Measurements from ENCODE around the gene TSPAN33. TPM values are rescaled to one million over a fixed set of nuclear protein-coding genes. Genes with fewer than 3 reads are reported as not detected.
"Not testable (repeated sequence)": the region's sequence is repeated elsewhere in the genome, so short reads cannot be mapped to it uniquely, and the experiment has no call there.

Gene TSPAN33
- total and polyA plus RNA-seq, 5 experiments from 2014 or later: 6.0 to 24.3 (median 12.4) TPM

DNA sequence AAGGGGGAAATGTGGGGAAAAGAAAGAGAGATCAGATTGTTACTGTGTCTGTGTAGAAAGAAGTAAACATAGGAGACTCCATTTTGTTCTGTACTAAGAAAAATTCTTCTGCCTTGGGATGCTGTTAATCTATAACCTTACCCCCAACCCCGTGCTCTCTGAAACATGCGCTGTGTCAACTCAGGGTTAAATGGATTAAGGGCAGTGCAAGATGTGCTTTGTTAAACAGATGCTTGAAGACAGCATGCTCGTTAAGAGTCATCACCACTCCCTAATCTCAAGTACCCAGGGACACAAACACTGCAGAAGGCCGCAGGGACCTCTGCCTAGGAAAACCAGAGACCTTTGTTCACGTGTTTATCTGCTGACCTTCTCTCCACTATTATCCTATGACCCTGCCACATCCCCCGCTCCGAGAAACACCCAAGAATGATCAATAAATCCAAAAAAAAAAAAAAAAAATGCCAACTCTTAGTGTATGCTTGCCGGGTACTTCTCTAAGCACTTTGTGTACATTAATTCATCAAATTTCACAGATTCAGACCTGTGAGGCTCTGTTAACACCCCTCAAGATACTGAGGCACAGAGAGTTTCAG is 72.4 kb downstream of the TSPAN33 start:
- POLR2A ChIA-PET: not testable (repeated sequence)

GRCh38 chr7:129218514-129219062 is 74.1 kb downstream of the TSPAN33 start:
- peaks cover 3 to 20% (median 14%) of the 10 kb centered on the region in 4 donors for H3K4me1 Mint-ChIP-seq
- H3K9me3 Mint-ChIP-seq: peaks cover 0 to 2% (median 0%) of the 10 kb centered on the region in 9 donors
- H3K36me3 Mint-ChIP-seq: no peaks in the 10 kb centered on the region
- peak overlapping the region in 2 of 10 donors; percentile 19 to 43 for H3K27ac Mint-ChIP-seq
- H3K27me3 Mint-ChIP-seq: peaks cover 0 to 5% (median 0%) of the 10 kb centered on the region in 5 donors
- peak; percentile 61 to 88 (median 76) for DNase-seq
- peak; percentile 88 to 94 for ATAC-seq
- no peak overlapping the region for H3K4me3 Mint-ChIP-seq
- POLR2A ChIA-PET: interaction anchor here (0.5 to 1.6 kb wide), 5 partner anchors 17 to 308 kb away, joined by 3 to 5 read pairs (median 4); no protein-coding TSS in a partner anchor

More for the DNA sequence above, 72.4 kb downstream of the TSPAN33 start:
- not testable (repeated sequence) for H3K4me3 Mint-ChIP-seq, ATAC-seq, H3K4me1 Mint-ChIP-seq, H3K27ac Mint-ChIP-seq, DNase-seq, H3K9me3 Mint-ChIP-seq, H3K27me3 Mint-ChIP-seq, H3K36me3 Mint-ChIP-seq

DNA sequence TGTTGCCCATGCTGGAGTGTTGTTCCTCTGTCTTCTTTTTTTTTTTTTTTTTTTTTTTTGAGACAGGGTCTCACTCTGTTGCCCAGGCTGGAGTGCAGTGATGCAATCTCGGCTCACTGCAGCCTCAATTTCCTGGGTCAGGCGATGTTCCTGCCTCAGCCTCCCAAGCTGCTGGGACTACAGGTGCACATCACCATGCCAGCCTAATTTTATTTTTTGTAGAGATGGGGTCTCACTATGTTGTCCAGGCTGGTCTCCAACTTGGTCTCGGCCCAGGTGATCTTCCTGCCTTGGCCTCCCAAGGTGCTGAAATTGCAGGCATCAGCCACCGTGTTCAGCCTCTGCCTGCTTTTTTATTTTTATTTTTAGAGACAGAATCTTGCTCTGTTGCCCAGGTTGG is 74.7 kb downstream of the TSPAN33 start:
- H3K27ac Mint-ChIP-seq, DNase-seq, H3K9me3 Mint-ChIP-seq, H3K27me3 Mint-ChIP-seq, H3K4me3 Mint-ChIP-seq, ATAC-seq, H3K36me3 Mint-ChIP-seq: not testable (repeated sequence)
- POLR2A ChIA-PET: interaction anchor here (0.5 to 1.6 kb wide), 4 partner anchors 53 to 116 kb away, joined by 4 to 5 read pairs (median 4); no protein-coding TSS in a partner anchor
- peaks cover 3 to 22% (median 16%) of the 10 kb centered on the region in 4 donors for H3K4me1 Mint-ChIP-seq

Other genes with a start within 250 kb of the TSPAN33 start
- under 1 TPM; 0.29 to 0.33 TPM for gene KCP, start 234.0 kb upstream of the TSPAN33 start, total RNA-seq
- gene KCP, start 234.0 kb upstream of the TSPAN33 start, polyA plus RNA-seq: not detected
- 1 to 10 TPM; 2.3 to 3.0 TPM for gene IRF5, start 206.8 kb upstream of the TSPAN33 start, total RNA-seq
- gene IRF5, start 206.8 kb upstream of the TSPAN33 start, polyA plus RNA-seq: under 1 TPM; 0.20 to 0.42 (median 0.40) TPM
- 10 to 100 TPM; 39.3 to 40.3 TPM for gene TNPO3, start 89.6 kb upstream of the TSPAN33 start, total RNA-seq
- gene TNPO3, start 89.6 kb upstream of the TSPAN33 start, polyA plus RNA-seq: 10 to 100 TPM; 30.3 to 36.3 (median 33.8) TPM
- under 1 TPM in 1 of 2 experiments, not detected in 1; 0.13 TPM for gene SMO, start 43.9 kb downstream of the TSPAN33 start, total RNA-seq
- gene SMO, start 43.9 kb downstream of the TSPAN33 start, polyA plus RNA-seq: not detected
- 10 to 100 TPM; 17.6 to 19.3 TPM for gene AHCYL2, start 80.3 kb downstream of the TSPAN33 start, total RNA-seq
- 10 to 100 TPM in 1 of 3 donors, 1 to 10 TPM in 2; 5.9 to 10.6 (median 7.2) TPM for gene AHCYL2, start 80.3 kb downstream of the TSPAN33 start, polyA plus RNA-seq

All from naive thymus-derived CD8-positive, alpha-beta T cell (primary cell).